Left lung (tissue), 10 donors: ENCODE data around the gene DMPK. TPM values are rescaled to one million over a fixed set of nuclear protein-coding genes. Genes with fewer than 3 reads are reported as not detected.

Experiments used
- ATAC-seq: fragments of 200-7000 bp; cut with Tn5 transposase; one replicate; pipeline ENCODE4 v1.9.1; 2020; ENCODE audit warnings: moderate library complexity
- DNase-seq, 4 donors: peaks; one replicate each; pipeline ENCODE4 v3.0.0-alpha.2; 2013 to 2020
- H3K27ac ChIP-seq, 2 donors: fragments of 200-600 bp; sonication (generic) in 1 of 2; one replicate each; pipeline versions ENCODE4 v1.5.0 to v1.8.0; 2020 to 2021
- H3K27me3 ChIP-seq, 2 donors: fragments of 200-600 bp; sonication (generic) in 1 of 2; one replicate each; pipeline versions ENCODE4 v1.5.0 to v1.8.0; 2020 to 2021
- H3K36me3 ChIP-seq, 2 donors: fragments of 200-600 bp; sonication (generic) in 1 of 2; one replicate each; pipeline versions ENCODE4 v1.5.0 to v1.8.0; 2020 to 2021
- H3K4me1 ChIP-seq, 2 donors: fragments of 200-600 bp; one replicate each; pipeline ENCODE4 v1.8.0; 2021
- H3K4me3 ChIP-seq, 2 donors: fragments of 200-600 bp; sonication (generic) in 1 of 2; one replicate each; pipeline versions ENCODE4 v1.5.0 to v1.8.0; 2020 to 2021; ENCODE audit warnings: mild to moderate bottlenecking in 1 of 2
- H3K9me3 ChIP-seq, 2 donors: fragments of 200-600 bp; sonication (generic) in 1 of 2; one replicate each; pipeline versions ENCODE4 v1.5.0 to v1.8.0; 2020 to 2021
- intact Hi-C, 2 donors: fragments of 100-400 bp; cut with DNase I; formaldehyde crosslinking; loops; one replicate each; pipeline versions ENCODE4 v1.11.2 to v1.14.2; 2022
- polyA plus RNA-seq, 6 donors: library from polyadenylated mRNA; unstranded; fragments of 120-200 nt; gene quantifications; one replicate each; pipeline ENCODE4 v1.2.1, GENCODE V29; 2013; ENCODE audit not compliant: insufficient read length in 6 of 6
- total RNA-seq, 2 donors: library from RNA; stranded (reverse); fragmentation: NEBNext Ultra II Directional; extraction: Animal tissue kit (Norgen Biotek cat#: 25700); gene quantifications; one replicate each; pipeline ENCODE4 v1.2.1, GENCODE V29; 2021
- TF ChIP-seq, protein P1 (sequence below), 2 donors: fragments of 200-600 bp; sonication (generic) in 1 of 2; IDR thresholded peaks; one replicate each; pipeline versions ENCODE4 v1.5.0 to v1.8.0; 2021; ENCODE audit warnings: antibody characterized with exemption in 2 of 2
- donor health status: DM: no; HTN: yes; CAD: no.
- donor health status: DM: no; HTN: no; CAD: no.

Gene DMPK
- total and polyA plus RNA-seq, 8 donors: 44.6 to 81.7 (median 58.6) TPM

DNA sequence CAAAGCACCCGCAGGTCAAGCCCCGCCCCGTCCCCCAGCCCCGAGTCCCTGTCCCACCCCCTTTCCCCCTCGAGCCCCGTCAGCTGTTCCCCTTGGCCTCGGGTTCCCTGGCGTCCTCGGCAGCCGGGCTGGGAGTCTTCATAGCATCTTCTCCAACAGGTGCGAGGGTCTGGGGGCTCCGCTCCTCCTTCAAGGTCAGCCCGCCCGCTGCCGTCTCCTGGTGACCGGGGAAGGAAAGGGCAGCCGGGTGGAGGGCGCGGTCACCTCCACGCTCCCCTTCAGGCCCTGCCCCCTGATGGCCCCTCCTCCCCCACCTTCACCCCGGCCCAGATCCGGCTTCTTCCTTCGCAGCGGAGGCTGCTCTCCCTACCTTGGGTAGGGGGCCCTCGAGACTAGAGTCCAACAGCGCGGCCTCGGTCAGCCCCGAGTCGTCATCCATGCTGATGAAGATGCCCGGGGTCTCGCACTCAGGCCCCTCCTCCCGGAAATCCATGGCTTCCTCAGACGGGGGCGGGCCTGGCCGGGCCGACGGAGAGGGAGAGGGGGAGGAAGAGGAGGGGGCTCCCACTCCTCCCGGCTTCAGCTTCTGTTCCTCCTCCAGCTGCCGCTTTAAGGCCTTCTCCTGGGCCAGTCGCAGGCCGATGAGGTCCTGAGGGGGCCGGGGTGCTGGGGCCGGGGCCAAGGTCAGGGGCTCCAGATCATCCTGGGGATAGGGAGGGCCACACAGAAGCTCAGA, 33.4 kb upstream of the DMPK start:
- Histone ChIP-seq H3K27me3 (peaks cover 0 to 42% of the 10 kb centered on the region in 2 donors), H3K36me3 (peaks cover 0 to 32% of the 10 kb centered on the region in 2 donors), H3K4me1 (peaks cover 0 to 10% of the 10 kb centered on the region in 2 donors), H3K9me3 (no peaks in the 10 kb centered on the region), H3K27ac (no peak overlapping the region), H3K4me3 (peak overlapping the region; percentile 3 to 17)
- DNase-seq: peak in 2 of 4 donors; percentile 52 to 74
- intact Hi-C loops: no loop called here
- TF ChIP-seq, protein P1, sequence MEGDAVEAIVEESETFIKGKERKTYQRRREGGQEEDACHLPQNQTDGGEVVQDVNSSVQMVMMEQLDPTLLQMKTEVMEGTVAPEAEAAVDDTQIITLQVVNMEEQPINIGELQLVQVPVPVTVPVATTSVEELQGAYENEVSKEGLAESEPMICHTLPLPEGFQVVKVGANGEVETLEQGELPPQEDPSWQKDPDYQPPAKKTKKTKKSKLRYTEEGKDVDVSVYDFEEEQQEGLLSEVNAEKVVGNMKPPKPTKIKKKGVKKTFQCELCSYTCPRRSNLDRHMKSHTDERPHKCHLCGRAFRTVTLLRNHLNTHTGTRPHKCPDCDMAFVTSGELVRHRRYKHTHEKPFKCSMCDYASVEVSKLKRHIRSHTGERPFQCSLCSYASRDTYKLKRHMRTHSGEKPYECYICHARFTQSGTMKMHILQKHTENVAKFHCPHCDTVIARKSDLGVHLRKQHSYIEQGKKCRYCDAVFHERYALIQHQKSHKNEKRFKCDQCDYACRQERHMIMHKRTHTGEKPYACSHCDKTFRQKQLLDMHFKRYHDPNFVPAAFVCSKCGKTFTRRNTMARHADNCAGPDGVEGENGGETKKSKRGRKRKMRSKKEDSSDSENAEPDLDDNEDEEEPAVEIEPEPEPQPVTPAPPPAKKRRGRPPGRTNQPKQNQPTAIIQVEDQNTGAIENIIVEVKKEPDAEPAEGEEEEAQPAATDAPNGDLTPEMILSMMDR (IDR thresholded peaks at IDR 0.05): no peak
- no peak for ATAC-seq

DNA sequence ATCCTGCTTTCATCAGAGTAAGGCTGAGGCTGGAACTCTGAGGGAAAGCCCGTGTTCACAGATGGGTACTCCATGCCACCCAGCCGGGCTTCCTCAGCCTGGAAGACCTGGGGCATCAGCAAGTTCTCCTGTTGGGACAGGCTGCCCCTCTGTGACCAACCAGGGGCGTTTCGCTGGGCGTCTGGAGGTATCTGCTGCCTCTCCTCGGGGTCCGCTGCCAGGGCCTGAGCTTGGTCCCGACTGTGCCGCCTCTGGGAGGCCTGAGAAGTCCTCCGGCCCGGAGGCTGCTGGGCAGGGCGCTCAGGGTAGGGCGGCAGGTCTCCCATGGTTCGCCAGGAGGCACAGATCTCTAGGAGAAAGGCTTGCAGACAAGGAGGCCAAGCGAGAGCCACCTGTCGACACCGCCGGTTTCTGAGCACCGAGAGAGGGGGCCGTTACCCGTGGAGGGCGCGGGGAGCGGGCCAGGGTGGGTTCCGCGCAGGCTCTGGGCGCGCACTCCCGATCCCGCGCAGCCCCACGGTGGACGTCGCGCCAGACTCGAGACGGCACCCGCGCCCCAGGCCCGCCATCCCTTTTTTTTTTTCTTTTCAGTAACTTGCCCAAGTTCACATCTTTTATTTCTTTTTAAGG, 32.7 kb upstream of the DMPK start, which contains the start of gene RSPH6A:
RSPH6A (minus strand) TSS at position 458 of the 630 bp plus-strand sequence; CDS start at position 326, 132 bp downstream.
- ATAC-seq (no peak), DNase-seq (peak in 1 of 4 donors; percentile 70)
- Histone ChIP-seq H3K27ac (no peak within 1 kb of the TSS), H3K4me3 (peak within 1 kb of the TSS; percentile 3 to 17), H3K36me3 (peaks cover 0 to 25% of the 10 kb centered on the region in 2 donors), H3K9me3 (no peaks in the 10 kb centered on the region), H3K4me1 (peaks cover 0 to 10% of the 10 kb centered on the region in 2 donors), H3K27me3 (peaks cover 0 to 45% of the 10 kb centered on the region in 2 donors)
- TF ChIP-seq, protein P1 (IDR thresholded peaks at IDR 0.05): no peak
- intact Hi-C loops: no loop called here

DNA sequence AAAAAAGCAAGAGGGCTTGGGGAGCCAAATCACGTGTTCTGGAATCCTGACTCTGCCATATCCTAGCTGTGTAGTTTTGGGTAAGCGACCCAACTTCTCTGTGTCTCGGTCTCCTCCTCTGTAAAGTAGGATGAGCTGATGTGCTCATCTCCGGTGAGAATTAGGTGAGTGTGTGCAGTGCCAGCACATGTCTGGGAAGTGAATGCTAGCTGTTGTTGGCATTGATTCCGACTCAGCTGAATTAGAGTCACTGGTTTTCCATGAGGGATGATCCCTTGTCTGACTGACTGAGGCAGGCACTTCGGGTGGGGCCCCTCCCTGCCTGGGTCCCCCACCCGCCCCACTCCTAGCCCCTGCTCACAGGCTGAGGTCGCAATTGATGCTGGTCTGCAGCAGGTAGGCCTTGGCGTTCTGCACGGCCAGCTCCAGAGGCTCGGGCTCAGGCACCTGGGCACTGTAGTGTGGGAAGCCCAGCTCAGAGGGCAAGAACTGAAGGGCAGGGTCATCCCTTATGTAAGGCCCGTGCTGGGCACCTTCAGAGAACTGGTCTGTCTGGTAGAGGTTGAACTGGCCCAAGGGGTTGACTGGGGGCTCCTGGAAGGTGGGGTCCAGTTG, 32.0 kb upstream of the DMPK start:
- ATAC-seq: no peak

DNA sequence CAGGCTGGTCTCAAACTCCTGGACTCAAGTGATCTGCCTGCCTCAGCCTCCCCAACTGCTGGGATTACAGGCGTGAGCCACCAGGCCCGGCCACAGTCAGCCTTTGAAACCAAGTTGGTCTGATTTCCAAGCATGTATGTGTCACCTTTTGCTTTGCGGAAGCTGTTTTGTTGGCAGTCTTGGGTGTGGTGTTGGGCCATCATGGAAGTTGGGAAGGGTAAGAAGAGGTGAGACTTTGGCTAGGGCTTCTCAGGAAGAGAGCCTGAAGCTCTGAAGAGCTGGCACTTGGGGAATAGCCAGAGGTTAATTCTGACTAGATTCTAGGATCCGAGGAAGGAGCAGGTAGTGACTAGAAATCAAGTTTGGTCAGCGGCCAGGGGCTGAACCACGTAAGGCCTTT, 30.0 kb upstream of the DMPK start:
- Histone ChIP-seq H3K9me3 (no peaks in the 10 kb centered on the region), H3K27me3 (peaks cover 0 to 56% of the 10 kb centered on the region in 2 donors), H3K4me1 (peaks cover 5 to 16% of the 10 kb centered on the region in 2 donors), H3K36me3 (peaks cover 0 to 9% of the 10 kb centered on the region in 2 donors), H3K27ac (no peak overlapping the region), H3K4me3 (no peak overlapping the region)
- intact Hi-C loops: no loop called here
- DNase-seq (no peak), ATAC-seq (no peak)
- TF ChIP-seq, protein P1 (IDR thresholded peaks at IDR 0.05): no peak

More for the DNA sequence above, 32.0 kb upstream of the DMPK start:
- intact Hi-C loops: no loop called here
- DNase-seq: no peak
- H3K27me3 ChIP-seq: peaks cover 0 to 45% of the 10 kb centered on the region in 2 donors
- no peaks in the 10 kb centered on the region for H3K9me3 ChIP-seq
- H3K36me3 ChIP-seq: peaks cover 0 to 21% of the 10 kb centered on the region in 2 donors
- TF ChIP-seq, protein P1 (IDR thresholded peaks at IDR 0.05): no peak
- H3K4me1 ChIP-seq: peaks cover 5 to 16% of the 10 kb centered on the region in 2 donors
- no peak overlapping the region for H3K4me3 ChIP-seq
- H3K27ac ChIP-seq: no peak overlapping the region
